H1 (cell line): ENCODE measurements around the gene RHBDD2. TPM values are rescaled to one million over a fixed set of nuclear protein-coding genes. Genes with fewer than 3 reads are reported as not detected.
A peak's percentile ranks its signal among the peaks of the same experiment; 100 is the strongest.

Experiments used
- CTCF ChIA-PET: fragments of 300-600 bp; sonication (Branson Sonifier 250); formaldehyde crosslinking; loops from one replicate; lab custom pipeline; 2021; ENCODE audit not compliant: partially characterized antibody; lab: Charles Lee
- POLR2A ChIA-PET: fragments of 300-600 bp; sonication (Branson Sonifier 250); formaldehyde crosslinking; loops from one replicate; lab custom pipeline; 2021; ENCODE audit warnings: inconsistent platforms; ENCODE audit not compliant: partially characterized antibody; lab: Charles Lee
- DNase-seq, 2 experiments: peaks; one replicate each; pipeline versions ENCODE4 v3.0.0 to v3.0.0-alpha.2; 2010 to 2022; ENCODE audit warnings: low spot score in 2 of 2, low read depth in 1 of 2, mixed read lengths in 1 of 2
- FAIRE-seq: peaks from 2 replicates; lab custom pipeline; 2011; peaks lifted over from hg19 to GRCh38; lab: Jason Lieb, UNC
- H2AFZ ChIP-seq: 2 replicates; pipeline ENCODE4 v1.8.1; 2012; ENCODE audit warnings: low read length, inconsistent platforms
- H2AK5ac ChIP-seq: 2 replicates; pipeline ENCODE4 v1.6.1; 2013; ENCODE audit warnings: low read depth, low read length
- H2BK120ac ChIP-seq: replicated peaks from 2 replicates; pipeline ENCODE3; 2013; ENCODE audit warnings: low read depth, low read length, inconsistent platforms
- H2BK12ac ChIP-seq: 2 replicates; pipeline ENCODE4 v1.6.1; 2013; ENCODE audit warnings: low read depth, low read length
- H2BK15ac ChIP-seq: 2 replicates; pipeline ENCODE4 v1.6.1; 2013; ENCODE audit warnings: low read length
- H2BK20ac ChIP-seq: 2 replicates; pipeline ENCODE4 v1.6.1; 2013; ENCODE audit warnings: low read length
- H2BK5ac ChIP-seq: 2 replicates; pipeline ENCODE4 v1.6.1; 2013; ENCODE audit warnings: low read depth, low read length
- H3K14ac ChIP-seq: 2 replicates; pipeline ENCODE4 v1.6.1; 2013; ENCODE audit warnings: inconsistent platforms; ENCODE audit not compliant: insufficient read length
- H3K18ac ChIP-seq: 2 replicates; pipeline ENCODE4 v1.6.1; 2013; ENCODE audit warnings: low read length; ENCODE audit errors: extremely low read depth
- H3K23ac ChIP-seq: 2 replicates; pipeline ENCODE4 v1.6.1; 2013; ENCODE audit warnings: inconsistent platforms; ENCODE audit not compliant: insufficient read length
- H3K23me2 ChIP-seq: 2 replicates; pipeline ENCODE4 v1.6.1; 2013; ENCODE audit warnings: low read depth, low read length
- H3K27ac ChIP-seq: 2 replicates; pipeline ENCODE4 v1.6.1; 2011; ENCODE audit warnings: low read depth, low read length, inconsistent platforms
- H3K27me3 ChIP-seq, 4 experiments: replicated peaks in 1 of 4; 1 replicate in 1 of 4; 2 replicates in 3 of 4; pipeline versions ENCODE4 v1.6.1 to v1.8.1; 2011 to 2013; ENCODE audit warnings: low read length in 3 of 4, mild to moderate bottlenecking in 3 of 4, inconsistent platforms in 2 of 4, mixed read lengths in 2 of 4, moderate library complexity in 1 of 4; ENCODE audit not compliant: control insufficient read depth in 3 of 4, insufficient read depth in 3 of 4; ENCODE audit errors: extremely low read depth in 1 of 4
- H3K36me3 ChIP-seq, 4 experiments: 2 replicates each; pipeline versions ENCODE4 v1.6.1 to v1.8.1; 2011 to 2013; ENCODE audit warnings: mild to moderate bottlenecking in 4 of 4, low read length in 3 of 4, moderate library complexity in 2 of 4, control low read depth in 1 of 4, inconsistent platforms in 1 of 4; ENCODE audit not compliant: insufficient read depth in 4 of 4, control insufficient read depth in 2 of 4
- H3K4ac ChIP-seq: replicated peaks from 2 replicates; pipeline ENCODE3; 2013; ENCODE audit warnings: low read length, low read depth, mixed read lengths, inconsistent platforms; ENCODE audit not compliant: insufficient read length
- H3K4me1 ChIP-seq, 4 experiments: replicated peaks in 1 of 4; 1 replicate in 1 of 4; 2 replicates in 3 of 4; pipeline versions ENCODE4 v1.6.1 to v1.8.1; 2011 to 2013; ENCODE audit warnings: low read length in 3 of 4, inconsistent platforms in 2 of 4, mixed read lengths in 1 of 4; ENCODE audit not compliant: insufficient read depth in 4 of 4, control insufficient read depth in 3 of 4
- H3K4me2 ChIP-seq, 2 experiments: 2 replicates each; pipeline versions ENCODE4 v1.6.1 to v1.8.1; 2011 to 2013; ENCODE audit warnings: low read depth in 2 of 2, low read length in 2 of 2, control low read depth in 1 of 2, inconsistent platforms in 1 of 2, mild to moderate bottlenecking in 1 of 2; ENCODE audit not compliant: insufficient read depth in 1 of 2
- H3K4me3 ChIP-seq, 4 experiments: fragments of 200-600, 300-600 bp in 1 of 4; sonication (generic), shearing (Covaris generic), sonication (Bioruptor Twin) in 1 of 4; 2 replicates each; pipeline versions ENCODE4 v1.5.1 to v1.8.1; 2011 to 2016; ENCODE audit warnings: low read length in 4 of 4, low read depth in 3 of 4, control low read depth in 2 of 4, inconsistent platforms in 2 of 4, mild to moderate bottlenecking in 2 of 4, mixed read lengths in 1 of 4, moderate library complexity in 1 of 4; ENCODE audit not compliant: insufficient read depth in 2 of 4; ENCODE audit errors: extremely low read depth in 1 of 4
- H3K56ac ChIP-seq: replicated peaks from 2 replicates; pipeline ENCODE3; 2013; ENCODE audit warnings: low read depth, mild to moderate bottlenecking, mixed read lengths, low read length, inconsistent platforms; ENCODE audit not compliant: insufficient read length
- H3K79me1 ChIP-seq: 2 replicates; pipeline ENCODE4 v1.6.1; 2013; ENCODE audit warnings: low read depth, low read length, control low read depth
- H3K79me2 ChIP-seq, 2 experiments: 2 replicates each; pipeline versions ENCODE4 v1.6.1 to v1.8.1; 2012 to 2013; ENCODE audit warnings: low read length in 2 of 2, mild to moderate bottlenecking in 2 of 2, inconsistent platforms in 1 of 2; ENCODE audit not compliant: insufficient read depth in 2 of 2, control insufficient read depth in 1 of 2
- H3K9ac ChIP-seq, 4 experiments: replicated peaks in 1 of 4; 1 replicate in 1 of 4; 2 replicates in 3 of 4; pipeline versions ENCODE4 v1.6.1 to v1.8.1; 2011 to 2013; ENCODE audit warnings: low read depth in 3 of 4, low read length in 3 of 4, control low read depth in 2 of 4, mild to moderate bottlenecking in 2 of 4, moderate library complexity in 2 of 4, inconsistent platforms in 1 of 4; ENCODE audit errors: extremely low read depth in 1 of 4
- H3K9me3 ChIP-seq, 2 experiments: 2 replicates each; pipeline versions ENCODE4 v1.6.1 to v1.8.1; 2012 to 2013; ENCODE audit warnings: mild to moderate bottlenecking in 2 of 2, moderate library complexity in 2 of 2, control low read depth in 1 of 2, inconsistent platforms in 1 of 2, low read depth in 1 of 2, low read length in 1 of 2, mixed read lengths in 1 of 2; ENCODE audit not compliant: insufficient read depth in 2 of 2
- H4K20me1 ChIP-seq, 2 experiments: replicated peaks in 1 of 2; 2 replicates each; pipeline versions ENCODE3 to v1.8.1; 2011 to 2013; ENCODE audit warnings: inconsistent platforms in 2 of 2, low read length in 2 of 2, mild to moderate bottlenecking in 1 of 2; ENCODE audit not compliant: insufficient read depth in 2 of 2, control insufficient read depth in 1 of 2
- H4K5ac ChIP-seq: 2 replicates; pipeline ENCODE4 v1.6.1; 2013; ENCODE audit warnings: low read length, low read depth, mixed read lengths, inconsistent platforms; ENCODE audit not compliant: insufficient read length
- H4K8ac ChIP-seq: 2 replicates; pipeline ENCODE4 v1.8.0; 2013; ENCODE audit warnings: mild to moderate bottlenecking, moderate library complexity, low read length, inconsistent platforms; ENCODE audit not compliant: insufficient read depth; ENCODE audit errors: extremely low read depth
- H4K91ac ChIP-seq: replicated peaks from 2 replicates; pipeline ENCODE3; 2013; ENCODE audit warnings: low read length, mixed read lengths, inconsistent platforms; ENCODE audit not compliant: insufficient read length
- CHD1 ChIP-seq: IDR thresholded peaks from 2 replicates; pipeline ENCODE4 v1.6.1; 2012; ENCODE audit warnings: low read depth, low read length, improper control_type of control experiment
- WGBS, 2 experiments: shearing (Covaris generic) in 1 of 2; methylation state at CpG; one replicate each; pipeline versions ENCODE4 v1.1.6 to v1.1.7; 2013 to 2015; ENCODE audit warnings: low lambda C conversion rate in 2 of 2, mixed read lengths in 2 of 2, inconsistent platforms in 1 of 2, low coverage in 1 of 2, missing lambda C conversion rate in 1 of 2; ENCODE audit not compliant: insufficient replicate concordance in 2 of 2, insufficient coverage in 1 of 2, insufficient read length in 1 of 2; ENCODE audit errors: extremely low coverage in 1 of 2, missing lambda C conversion rate in 1 of 2; 5-methylcytosine and 5-hydroxymethylcytosine counted together
- polyA plus RNA-seq, 7 experiments: library from polyadenylated mRNA; depleted of rRNA in 3 of 7; stranded (reverse) in 5 of 7; unstranded in 2 of 7; fragments of >200 nt in 5 of 7; fragments of 200-250 nt in 2 of 7; gene quantifications; 1 replicate in 5 of 7; 2 replicates in 1 of 7; 4 replicates in 1 of 7; pipeline versions ENCODE4 v1.2.1 to v1.2.3, GENCODE V29; 2011 to 2013; ENCODE audit warnings: missing spikeins in 2 of 7, mixed read lengths in 2 of 7
- total RNA-seq: library from RNA; stranded (reverse); fragmentation: NEBNext Ultra II Directional; extraction: Animal tissue kit (Norgen Biotek cat#: 25700); gene quantifications from 2 replicates; pipeline ENCODE4 v1.2.1, GENCODE V29; 2021

Gene RHBDD2
- total and polyA plus RNA-seq, 2 of the 8 experiments (the other 6 are each of a cell fraction or from before 2014, with no cell fraction given), result 28.3 to 65.5 TPM

- no peak overlapping the region for H2BK12ac ChIP-seq
- no peak overlapping the region for H4K91ac ChIP-seq
- H3K56ac ChIP-seq, result no peak overlapping the region
- H3K36me3 ChIP-seq, result peaks cover 0 to 7% (median 6%) of the 10 kb centered on the region in 4 experiments; a peak in 5 of 8 replicates
- no peak overlapping the region for H3K18ac ChIP-seq
- DNase-seq (no peak), FAIRE-seq (no peak)
- peak overlapping the region; percentile 39; the same call in 1 of the 2 replicates for H2AK5ac ChIP-seq
- no peak overlapping the region for H2BK20ac ChIP-seq
- no peak overlapping the region for H3K23ac ChIP-seq
- TF ChIP-seq CHD1, result no peak
- CTCF ChIA-PET, result interaction anchor here (0.7 to 1.7 kb wide), 5 partner anchors 28 to 133 kb away, joined by 3 to 7 read pairs (median 3); no protein-coding TSS in a partner anchor
- H3K9ac ChIP-seq, result no peak overlapping the region
- no peak overlapping the region for H3K14ac ChIP-seq
- H3K9me3 ChIP-seq, result no peaks in the 10 kb centered on the region
- no peaks in the 10 kb centered on the region for H3K27me3 ChIP-seq
- no peak overlapping the region for H2BK15ac ChIP-seq
- no peak overlapping the region for H3K27ac ChIP-seq
- WGBS, 2 experiments, result 93 to 100% methylated on average over 2 to 6 of the region's 7 CpGs
- H3K4ac ChIP-seq, result no peak overlapping the region
- H4K8ac ChIP-seq, result no peak overlapping the region; the same call in none of the 2 replicates
- H3K4me1 ChIP-seq, result peaks cover 0 to 5% (median 3%) of the 10 kb centered on the region in 4 experiments; a peak in 4 of 7 replicates
- H4K20me1 ChIP-seq, result peaks cover 2 to 14% of the 10 kb centered on the region in 2 experiments
- H2BK5ac ChIP-seq, result no peak overlapping the region
- H3K4me3 ChIP-seq, result no peak overlapping the region
- POLR2A ChIA-PET, result interaction anchor here (0.9 to 3.5 kb wide), 10 partner anchors 8 to 74 kb away, joined by 3 to 22 read pairs (median 4); partner anchors contain the start of genes POR and RHBDD2
- no peak overlapping the region for H3K4me2 ChIP-seq
- H3K79me1 ChIP-seq, result no peaks in the 10 kb centered on the region
- H2AFZ ChIP-seq, result no peak overlapping the region
- H4K5ac ChIP-seq, result no peak overlapping the region
- H3K79me2 ChIP-seq, result no peaks in the 10 kb centered on the region
- no peak overlapping the region for H2BK120ac ChIP-seq
- no peaks in the 10 kb centered on the region for H3K23me2 ChIP-seq
Observed at GRCh38 chr7:75891815-75892411, 13.1 kb downstream of the RHBDD2 start.
